HG02981 (cell line): ENCODE measurements around the gene SH3GL3.

Source experiments
- ATAC-seq: cut with Tn5 transposase; IDR thresholded peaks from one replicate; pipeline ENCODE4 v1.9.1; 2021; ENCODE audit warnings: mild to moderate bottlenecking, moderate library complexity; ENCODE audit not compliant: unreplicated experiment

Gene SH3GL3

DNA sequence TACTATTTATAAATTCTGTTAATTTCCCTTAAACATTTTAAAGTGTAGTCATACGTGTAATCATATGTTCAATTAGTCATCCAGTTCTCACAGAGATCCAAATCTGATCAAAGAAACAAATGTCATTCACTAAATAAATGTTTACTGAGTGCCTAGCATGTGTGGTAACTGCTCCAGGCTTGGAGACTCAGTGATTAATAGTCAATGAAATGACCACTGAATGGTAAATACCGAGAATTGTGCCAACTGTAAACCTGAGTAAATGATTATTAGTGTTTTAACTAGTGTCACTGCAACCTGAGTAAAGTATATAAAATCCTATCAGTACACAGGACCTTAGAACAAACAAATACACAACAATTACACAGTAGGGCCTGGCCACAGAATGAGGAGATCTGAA lies 52.3 kb downstream of the SH3GL3 start:
- ATAC-seq = no peak

DNA sequence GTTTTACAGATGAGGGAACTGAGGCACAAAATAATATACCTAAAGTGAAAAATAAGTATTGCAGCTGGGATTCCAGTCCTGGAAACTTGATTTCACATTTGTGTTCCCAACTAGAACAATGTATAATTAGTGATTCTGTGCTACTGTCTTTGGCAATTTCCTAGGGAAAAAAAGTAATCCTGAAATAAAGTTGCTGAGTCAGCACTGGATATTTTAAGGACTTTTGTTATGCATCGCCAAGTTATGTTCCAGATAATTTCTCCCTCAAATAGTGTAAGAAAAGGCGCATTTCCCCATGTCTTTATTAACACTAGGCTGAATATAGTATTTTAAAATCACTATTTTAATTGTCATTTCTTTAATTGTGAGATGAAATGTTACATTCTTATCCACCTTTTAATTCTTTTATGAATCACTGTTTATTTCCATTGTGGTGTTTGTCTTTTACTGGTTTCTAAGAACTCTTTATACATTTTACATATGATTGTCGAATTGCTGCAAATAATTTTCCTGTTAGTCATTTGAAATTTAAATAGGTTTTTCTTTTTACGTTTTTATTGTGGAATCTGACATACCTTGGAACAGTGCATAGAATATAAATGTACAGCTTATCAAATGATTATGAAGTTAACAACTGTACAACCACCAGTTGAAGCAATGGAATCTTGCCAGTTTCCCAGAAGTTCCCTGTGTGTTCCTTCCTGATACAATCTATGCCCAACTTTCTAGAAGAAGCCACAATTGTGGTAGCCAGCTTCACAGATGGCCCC lies 56.6 kb downstream of the SH3GL3 start:
- no peak for ATAC-seq

DNA sequence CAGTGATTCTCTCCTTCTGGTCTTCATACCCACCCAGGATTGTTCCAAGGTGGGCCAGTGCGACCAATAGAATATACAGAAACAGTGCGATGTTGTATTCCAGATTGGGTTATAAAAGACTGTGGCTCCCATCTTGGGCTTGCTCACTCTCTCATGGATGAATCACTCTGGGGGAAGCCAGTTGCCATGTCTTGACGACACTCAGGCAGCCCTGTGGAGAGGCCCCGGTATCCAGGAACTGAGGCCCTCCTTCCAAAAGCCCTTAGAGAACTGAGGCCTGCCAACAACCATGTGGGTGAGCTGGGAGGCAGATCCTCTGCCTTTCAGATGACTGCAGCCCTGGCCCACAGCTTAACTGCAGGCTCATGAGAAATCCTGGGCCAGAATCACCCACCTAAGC lies 57.2 kb downstream of the SH3GL3 start:
- ATAC-seq = no peak

DNA sequence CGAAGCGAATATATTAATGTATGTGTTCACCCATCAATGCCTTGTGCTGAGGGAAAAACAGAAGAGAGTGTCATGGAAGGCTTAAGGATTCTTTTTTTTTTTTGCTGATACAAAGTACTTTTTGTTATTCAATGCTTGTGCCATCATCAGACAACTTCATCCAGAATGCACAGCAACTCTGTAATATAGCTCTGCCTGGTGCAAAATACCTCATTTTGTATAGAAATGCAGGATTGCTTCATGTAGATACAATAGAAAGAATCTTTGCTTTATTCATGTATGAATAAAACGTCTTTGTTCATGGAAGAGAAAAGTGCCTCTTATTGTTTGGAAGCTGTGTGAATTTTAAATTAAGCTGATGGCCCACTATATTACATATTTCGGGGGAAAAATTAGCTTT lies 62.9 kb downstream of the SH3GL3 start:
- ATAC-seq = no peak

DNA sequence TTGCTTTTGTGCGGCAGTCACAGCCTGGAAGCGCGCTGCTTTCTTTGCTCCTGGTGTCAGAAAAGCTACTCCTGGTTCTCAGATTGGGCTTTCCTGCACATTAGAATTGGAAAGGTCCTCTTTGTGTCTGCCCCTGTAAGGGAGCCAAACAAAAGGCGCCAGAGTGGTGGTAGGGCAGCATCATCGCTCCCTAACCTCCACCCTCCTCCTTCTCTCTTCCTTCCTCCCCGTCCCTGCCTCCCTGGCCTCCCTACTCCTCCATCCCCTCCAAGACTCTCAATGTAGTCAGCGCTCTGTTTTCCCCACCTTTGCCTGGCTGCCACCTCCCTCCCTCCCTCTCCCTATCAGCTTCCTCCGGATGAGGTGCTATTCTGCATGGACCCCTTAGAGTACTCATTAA lies 65.3 kb downstream of the SH3GL3 start:
- ATAC-seq = no peak

DNA sequence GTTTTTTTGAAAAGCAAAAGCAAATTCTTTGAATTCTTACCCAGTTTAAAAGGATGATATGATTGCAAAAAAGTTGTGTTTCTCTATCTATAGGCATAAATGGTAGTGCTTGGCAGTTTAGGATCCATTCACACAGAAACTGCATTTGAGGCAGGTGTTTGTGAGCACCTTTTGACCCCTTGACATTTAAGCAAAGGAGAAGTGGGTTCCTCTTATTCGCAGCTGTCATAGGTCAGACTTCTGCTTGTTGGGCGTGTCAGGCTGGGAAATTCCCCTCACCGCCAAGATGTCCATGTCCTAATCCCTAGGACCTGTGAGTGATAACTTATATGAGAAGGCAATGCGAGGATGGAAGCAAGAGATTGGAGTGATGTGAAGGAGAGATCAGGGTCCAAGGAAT lies 67.4 kb downstream of the SH3GL3 start:
- ATAC-seq = no peak

DNA sequence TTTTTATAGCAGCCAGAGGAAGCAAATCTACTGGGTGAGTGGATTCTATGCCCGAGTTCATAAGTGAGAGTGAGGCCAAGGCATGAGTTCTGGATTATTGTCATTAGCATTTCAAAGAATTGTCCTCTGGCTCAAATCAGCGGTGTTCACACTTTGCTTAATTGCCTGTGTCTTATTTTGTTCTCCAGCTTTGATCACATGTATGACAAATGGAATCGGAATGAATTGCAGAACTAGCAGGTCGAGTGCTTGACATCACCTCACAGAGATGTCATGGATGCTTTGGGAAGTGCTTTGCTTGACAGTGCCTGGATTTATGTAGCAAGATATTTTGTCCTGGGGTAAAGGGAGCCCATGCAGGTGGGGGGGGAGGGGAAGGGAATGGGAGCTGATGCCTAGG lies 68.0 kb downstream of the SH3GL3 start:
- ATAC-seq = no peak

DNA sequence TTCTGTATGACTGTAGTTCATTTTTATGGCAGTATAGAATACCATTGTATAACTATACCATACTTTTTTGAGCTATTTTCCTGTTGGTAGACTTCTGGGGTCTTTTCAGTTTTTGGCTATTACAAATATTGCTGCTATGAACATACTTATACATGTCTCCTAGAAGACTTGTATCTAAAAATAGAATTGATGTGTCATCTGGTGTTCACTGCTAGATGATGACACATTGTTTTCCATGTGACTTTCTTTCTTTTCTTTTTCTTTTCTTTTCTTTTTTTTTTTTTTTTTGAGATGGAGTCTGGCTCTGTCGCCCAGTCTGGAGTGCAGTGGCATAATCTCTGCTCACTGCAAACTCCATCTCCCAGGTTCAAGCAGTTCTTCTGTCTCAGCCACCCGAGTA lies 69.8 kb downstream of the SH3GL3 start:
- no peak for ATAC-seq

DNA sequence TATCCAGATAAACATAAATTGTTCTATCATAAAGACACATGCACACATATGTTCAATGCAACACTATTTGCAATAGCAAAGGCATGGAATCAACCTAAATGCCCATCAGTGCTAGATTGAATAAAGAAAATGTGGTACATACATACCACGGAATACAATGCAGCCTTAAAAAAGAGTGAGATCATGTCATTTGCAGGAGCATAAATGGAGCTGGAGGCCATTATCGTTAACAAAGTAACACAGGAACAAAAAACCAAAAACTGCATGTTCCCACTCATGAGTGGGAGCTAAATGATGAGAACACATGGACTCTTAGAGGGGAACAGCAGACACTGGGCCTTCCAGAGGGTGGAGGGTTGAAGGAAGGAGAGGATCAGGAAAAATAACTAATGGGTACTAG lies 79.2 kb downstream of the SH3GL3 start:
- ATAC-seq = no peak

DNA sequence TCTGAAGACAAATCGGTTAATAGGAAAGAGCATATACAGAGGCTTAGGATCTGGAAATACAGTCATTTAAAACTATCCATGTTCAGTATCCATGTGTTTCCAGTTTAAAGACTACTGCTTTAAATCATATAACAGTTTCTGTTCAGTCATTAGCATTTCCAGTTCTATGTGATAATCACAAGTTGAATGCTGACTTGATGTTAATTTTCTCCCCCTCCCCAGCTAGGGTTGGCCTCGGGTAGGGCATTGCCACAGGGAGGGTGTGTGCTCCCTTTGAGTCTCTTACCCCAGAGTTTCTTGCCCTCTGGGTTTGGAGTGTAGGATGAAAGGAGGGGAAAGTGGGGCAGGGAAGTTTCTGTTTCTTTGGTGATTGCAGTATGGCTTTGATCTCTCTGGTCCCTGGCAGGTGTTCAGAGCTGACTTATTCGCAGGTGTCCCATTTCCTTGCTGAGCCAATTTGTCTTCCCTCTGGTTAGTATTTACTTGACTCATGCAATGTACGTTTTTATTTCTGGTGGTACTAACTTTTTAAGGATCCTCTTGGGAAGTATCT lies 86.3 kb downstream of the SH3GL3 start:
- ATAC-seq = no peak

DNA sequence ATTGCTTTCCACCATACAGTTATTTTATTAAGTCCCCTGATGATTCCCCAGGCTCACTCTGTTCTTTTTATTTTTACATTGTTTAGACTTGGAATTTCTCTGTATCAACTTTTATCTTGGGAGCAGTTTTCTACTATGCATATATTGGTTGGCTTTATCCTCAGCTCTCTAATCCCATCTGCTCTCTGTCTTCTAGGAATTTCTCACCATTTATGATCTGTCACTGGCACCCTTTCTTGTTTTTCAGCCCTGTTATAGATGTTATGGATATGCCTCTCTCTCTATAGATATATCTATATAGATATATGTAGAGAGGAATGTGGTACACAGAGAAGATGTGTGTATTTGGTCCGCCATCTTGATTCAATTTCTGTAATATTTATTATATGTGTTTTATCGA lies 90.5 kb downstream of the SH3GL3 start:
- ATAC-seq = no peak

DNA sequence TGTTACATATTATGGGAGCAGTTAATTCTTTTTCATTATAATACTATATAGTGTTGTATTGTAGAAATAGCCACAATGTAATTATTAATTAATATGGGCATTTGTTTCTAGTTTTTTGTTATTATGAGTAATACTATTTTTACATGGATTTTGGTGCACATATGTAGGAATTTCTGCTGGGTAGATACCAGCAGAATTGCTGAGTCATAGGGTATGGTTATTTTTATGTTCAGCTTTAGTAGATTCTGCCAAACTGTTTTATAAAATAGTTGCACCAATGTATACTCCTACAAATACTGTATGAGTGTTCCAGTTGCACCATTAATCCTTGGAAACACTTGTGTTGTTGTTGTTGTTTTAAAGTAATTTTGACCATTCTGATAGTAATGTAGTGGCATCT lies 91.5 kb downstream of the SH3GL3 start:
- no peak for ATAC-seq

DNA sequence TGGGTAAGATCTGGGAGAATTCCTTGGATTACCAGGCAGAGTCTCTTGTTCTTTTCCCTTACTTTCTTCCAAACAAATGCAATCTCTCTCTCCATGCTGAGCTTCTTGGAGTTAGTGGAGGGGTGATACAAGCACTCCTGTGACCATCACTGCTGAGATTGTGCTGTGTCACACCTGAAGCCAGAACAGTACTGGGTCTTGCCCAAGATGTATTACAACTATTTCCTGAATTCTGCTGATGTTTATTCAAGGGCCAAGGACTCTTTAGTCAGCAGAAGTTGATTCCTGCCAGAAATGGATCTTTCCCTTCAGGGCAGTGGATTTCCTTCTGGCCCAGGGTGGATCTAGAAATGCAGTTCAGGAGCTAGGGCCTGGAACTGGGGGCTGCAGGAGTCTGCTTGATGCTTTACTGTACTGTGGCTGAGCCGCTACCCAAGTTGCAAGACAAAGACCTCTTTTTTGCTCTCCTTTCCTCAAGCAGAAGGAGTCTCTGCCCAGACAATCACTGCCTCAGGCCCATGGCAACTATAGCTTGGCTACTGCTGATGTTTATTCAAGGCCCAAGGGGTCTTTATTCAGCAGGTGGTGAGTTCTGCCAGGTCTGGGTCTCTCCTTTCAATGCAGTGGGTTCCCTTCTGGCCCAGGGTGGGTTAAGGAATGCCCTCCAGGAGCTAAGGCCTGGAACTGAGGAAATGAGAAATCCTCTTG lies 98.8 kb downstream of the SH3GL3 start:
- no peak for ATAC-seq

DNA sequence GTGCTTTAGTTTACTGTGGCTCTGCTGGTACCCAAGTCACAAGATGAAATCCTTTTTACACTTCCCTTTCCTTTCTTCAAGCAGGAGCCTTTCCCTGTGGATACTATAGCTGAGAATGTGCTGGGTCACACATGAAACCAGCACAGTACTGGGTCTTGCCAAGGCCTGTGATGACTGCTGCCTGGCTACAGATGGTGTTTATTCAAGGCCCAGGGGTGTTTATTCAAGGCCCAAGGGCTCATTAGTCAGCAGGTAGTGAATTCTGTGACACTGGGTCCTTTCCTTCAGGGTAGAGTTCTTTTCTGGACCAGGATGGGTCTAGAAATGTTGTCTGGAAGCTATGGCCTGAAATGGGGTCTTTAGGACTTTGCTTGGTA lies 99.4 kb downstream of the SH3GL3 start:
- no peak for ATAC-seq

DNA sequence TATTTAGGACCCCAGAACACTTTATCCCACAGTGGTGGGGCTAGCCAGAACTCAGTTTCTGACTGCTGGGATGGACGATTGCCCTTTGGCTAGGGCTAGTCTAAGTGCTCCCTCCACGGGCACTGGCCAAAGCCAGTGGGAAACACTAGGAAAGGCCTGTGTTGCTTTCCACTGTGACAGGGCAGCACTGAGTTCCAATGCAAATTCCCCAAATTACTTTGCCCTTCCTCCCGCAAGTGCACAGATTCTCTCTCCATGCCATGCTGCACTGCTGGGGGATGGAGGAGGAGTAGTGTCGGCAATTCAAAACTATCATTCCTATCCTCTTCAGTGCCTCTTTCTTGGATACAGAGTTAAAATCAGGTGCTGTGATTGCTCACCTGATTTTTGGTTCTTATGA lies 100.0 kb downstream of the SH3GL3 start:
- no peak for ATAC-seq

DNA sequence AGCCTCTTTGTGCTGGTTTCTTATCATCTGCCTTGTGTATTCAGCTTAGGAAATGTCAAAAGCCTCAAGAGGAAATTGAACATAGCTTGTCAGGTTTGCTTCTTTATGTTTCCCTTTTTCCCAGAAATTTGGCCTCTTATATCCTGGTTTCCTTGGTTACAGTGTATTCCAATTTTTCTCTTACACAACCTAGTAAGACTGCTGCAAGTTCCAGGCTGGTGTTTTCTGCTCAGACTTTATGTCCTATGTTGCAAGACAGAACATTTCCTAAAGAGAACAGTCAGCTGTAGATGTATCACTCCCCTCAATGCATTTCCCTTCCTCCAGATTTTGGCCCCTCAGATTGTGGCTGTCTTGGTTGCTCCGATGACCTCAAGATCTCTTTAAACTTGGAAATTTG lies 102.5 kb downstream of the SH3GL3 start:
- no peak for ATAC-seq

DNA sequence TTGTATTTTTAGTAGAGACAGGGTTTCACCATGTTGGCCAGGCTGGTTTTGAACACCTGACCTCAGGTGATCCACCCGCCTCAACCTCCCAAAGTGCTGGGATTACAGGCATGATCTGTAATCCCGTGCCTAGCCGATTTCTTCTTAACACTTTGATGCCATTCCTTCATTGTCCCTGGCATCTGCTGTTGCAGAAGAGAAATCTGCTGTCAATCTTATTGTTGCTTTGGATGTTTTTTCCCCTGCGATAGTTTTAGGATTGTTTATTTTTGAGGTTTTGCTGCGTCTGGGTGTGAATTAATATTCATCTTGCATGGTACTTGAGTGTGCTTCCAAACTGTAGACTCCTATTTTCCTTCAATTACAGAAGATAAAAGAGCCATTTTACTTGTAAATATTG lies 107.4 kb downstream of the SH3GL3 start:
- no peak for ATAC-seq

DNA sequence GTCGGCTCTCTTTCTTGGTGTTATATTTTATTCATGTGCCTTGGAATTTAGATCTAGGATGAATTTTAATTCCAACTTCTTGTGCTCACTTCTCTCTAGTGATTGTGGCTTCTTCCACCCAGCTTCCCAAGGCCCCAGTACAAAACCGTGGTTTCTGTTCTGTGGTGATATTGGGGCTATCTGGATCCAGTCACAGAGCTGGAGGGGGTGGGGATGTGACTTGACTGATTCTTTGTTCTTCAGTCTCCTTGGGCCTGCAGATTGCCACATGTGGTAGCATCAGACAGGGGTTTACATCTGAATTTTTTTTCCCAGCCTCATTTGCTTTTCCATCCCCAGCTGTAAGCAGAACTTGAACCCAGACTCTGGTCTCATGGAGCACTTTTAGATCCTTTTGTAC lies 108.2 kb downstream of the SH3GL3 start:
- ATAC-seq = no peak

DNA sequence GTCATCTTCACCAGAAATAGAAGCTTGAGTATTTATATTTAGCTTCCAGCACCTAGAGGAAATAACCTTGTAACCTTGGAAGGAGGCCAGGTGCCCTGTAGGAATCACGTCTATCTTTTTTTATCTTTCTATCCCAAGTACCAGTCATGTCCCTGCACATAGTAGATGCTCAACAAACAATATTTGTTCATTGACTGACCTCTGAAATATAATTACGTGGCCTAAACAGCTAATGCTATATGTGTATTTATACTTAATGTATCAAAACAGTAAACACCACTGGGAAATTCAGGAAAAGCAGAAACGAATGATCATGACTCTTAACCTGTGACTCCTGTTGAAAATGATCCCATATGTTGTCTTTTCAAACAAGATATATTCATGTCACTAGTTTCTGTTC lies 108.9 kb downstream of the SH3GL3 start:
- ATAC-seq = no peak

DNA sequence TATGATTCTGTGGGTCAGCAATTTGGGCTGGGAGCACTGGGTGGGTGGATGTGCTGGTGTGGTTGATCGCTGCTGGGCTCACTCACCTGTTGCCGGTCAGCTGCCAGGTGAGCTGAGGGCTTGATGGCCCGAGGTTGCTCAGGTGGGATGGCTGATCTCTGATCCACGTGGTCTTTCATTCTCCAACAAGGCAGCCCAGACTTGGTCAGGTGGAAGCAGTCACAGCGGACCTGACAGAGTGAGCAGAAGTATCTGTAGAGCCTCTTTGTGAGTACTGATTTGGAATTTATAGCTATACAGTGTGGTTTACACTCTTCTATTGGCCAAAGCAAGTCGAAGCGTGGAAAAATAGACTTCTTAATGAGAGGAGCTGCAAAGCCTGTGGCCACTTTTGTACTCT lies 109.6 kb downstream of the SH3GL3 start:
- no peak for ATAC-seq

DNA sequence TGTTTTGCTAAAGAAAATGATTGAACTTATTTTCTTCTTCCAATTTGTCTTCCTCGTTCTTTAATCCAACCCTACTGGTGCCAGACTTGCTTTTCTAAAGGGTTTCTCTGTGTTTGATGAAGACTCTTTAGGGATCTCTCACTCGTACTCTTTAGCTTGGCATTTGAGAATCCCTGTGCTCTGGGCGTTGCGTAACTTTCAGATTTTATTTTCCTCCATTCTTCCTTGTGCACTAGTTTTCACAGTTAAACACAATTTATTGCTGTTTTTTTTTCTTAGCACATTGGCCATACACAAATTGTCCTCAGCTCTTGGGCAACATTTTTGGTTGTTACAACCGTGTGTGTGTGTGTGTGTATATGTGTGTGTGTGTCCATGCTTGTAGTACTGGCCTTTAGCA lies 111.0 kb downstream of the SH3GL3 start:
- no peak for ATAC-seq

DNA sequence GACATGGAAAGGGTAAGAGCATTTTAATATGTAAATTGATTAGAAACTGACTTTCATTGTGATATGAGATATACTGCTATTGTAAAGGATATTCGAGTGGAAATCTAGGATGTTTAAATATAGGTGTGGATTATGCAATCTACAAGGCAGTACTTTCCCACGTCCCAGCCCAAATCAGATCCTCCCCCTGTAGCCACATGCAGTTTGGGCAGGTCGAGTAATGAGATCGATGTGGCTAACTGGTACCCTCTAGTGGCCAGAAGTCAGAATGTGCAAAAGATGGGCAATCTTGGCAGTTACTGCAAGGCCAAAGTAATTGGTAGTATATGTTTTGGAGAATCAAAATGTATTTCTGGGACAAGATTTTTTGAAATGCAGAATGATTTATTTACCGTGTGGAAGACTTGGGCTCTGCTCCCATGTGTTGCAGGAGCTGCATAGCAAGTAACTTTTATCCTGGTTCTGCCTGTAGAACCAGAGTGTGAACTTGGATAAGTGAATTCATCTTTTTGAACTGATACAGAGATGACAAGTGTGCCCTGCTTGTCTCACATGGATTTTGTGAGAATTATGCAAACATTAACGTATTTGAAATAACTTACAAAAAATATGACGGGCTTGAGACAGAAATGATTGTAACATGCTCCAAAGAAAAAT lies 112.3 kb downstream of the SH3GL3 start:
- ATAC-seq = peak; percentile 88
